ENCODE results near the gene OR52M1. TPM values are rescaled to one million over a fixed set of nuclear protein-coding genes. Genes with fewer than 3 reads are reported as not detected.

Gene OR52M1
- total RNA-seq, 2 experiments from 2014 or later: not detected

DNA sequence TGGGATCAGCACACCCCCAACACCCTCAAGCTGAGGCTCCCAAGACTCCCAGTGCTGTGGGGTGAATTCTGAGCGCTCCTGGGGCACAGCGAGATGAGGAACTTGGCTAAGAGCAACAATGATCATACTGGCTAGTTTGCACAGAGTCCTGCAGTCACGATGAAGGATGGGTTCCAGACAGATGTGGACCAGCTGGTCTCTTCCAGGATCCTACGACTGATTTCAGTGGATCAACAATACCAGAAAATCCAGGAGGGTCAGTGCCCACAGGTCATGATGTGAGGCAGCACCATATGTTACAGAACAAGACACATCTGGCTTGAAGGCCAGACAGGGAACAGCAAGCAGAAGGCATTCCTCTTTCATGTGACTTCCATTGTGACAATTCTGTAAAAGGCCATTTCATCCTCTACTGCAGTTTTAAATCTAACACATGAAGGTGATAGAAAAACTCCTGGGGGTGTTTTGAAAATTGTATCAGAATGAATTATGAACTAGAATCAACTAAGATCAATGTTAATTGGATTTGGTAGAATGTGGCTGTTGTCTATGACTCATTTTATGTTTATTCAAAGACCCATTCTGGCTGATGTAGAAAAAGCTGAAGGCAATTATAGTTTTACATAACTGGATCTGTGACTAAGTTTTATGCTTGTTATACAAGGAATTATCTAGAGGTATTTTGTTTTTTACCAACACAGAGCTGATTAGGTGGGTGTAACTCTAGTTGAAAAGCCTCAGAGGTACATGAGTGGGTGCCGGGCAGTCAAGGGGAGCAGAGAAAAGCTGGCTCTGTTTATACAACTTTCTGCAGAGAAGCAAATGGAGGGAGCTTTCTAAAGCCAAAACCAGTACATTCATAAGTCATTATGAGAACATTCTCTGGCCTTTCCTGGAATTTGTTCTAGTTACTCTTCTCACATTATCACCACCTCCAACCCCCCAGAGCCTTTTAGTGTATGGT lies 33.4 kb upstream of the OR52M1 start:
- Histone ChIP-seq H4K20me1 (ENCODE audit: insufficient read depth, low read length) (no peaks in the 10 kb centered on the region), H3K4me2 (ENCODE audit: low read length) (no peak overlapping the region), H3K9me3 (ENCODE audit: low read length) (no peaks in the 10 kb centered on the region), H3K9me2 (ENCODE audit: insufficient read depth, low read length) (no peaks in the 10 kb centered on the region), H3K27ac (ENCODE audit: low read depth, low read length, poor library complexity, severe bottlenecking) (no peak overlapping the region), H3K4me3 (ENCODE audit: low read depth, low read length, poor library complexity, severe bottlenecking) (no peak overlapping the region), H3K79me2 (ENCODE audit: insufficient read depth, low read depth, low read length) (no peaks in the 10 kb centered on the region), H3K36me3 (ENCODE audit: insufficient read depth, low read length) (no peaks in the 10 kb centered on the region), H2AFZ (ENCODE audit: low read length) (no peak overlapping the region), H3K4me1 (ENCODE audit: insufficient read depth, low read length, poor library complexity, severe bottlenecking) (no peaks in the 10 kb centered on the region)
- ChIA-PET CTCF (ENCODE audit: unreplicated experiment) (no interaction called here), POLR2A (no interaction called here)
- no TSS peak for BruUV-seq (replicated peaks)
- DNase-seq (ENCODE audit: low spot score): no peak
- intact Hi-C loops (cut with micrococcal nuclease; ENCODE audit: unreplicated experiment): no loop called here
- TF ChIP-seq EZH2phosphoT487 (IDR thresholded peaks at IDR 0.05; ENCODE audit: borderline replicate concordance, low read depth, low read length): no peak
- TF ChIP-seq, protein P1, sequence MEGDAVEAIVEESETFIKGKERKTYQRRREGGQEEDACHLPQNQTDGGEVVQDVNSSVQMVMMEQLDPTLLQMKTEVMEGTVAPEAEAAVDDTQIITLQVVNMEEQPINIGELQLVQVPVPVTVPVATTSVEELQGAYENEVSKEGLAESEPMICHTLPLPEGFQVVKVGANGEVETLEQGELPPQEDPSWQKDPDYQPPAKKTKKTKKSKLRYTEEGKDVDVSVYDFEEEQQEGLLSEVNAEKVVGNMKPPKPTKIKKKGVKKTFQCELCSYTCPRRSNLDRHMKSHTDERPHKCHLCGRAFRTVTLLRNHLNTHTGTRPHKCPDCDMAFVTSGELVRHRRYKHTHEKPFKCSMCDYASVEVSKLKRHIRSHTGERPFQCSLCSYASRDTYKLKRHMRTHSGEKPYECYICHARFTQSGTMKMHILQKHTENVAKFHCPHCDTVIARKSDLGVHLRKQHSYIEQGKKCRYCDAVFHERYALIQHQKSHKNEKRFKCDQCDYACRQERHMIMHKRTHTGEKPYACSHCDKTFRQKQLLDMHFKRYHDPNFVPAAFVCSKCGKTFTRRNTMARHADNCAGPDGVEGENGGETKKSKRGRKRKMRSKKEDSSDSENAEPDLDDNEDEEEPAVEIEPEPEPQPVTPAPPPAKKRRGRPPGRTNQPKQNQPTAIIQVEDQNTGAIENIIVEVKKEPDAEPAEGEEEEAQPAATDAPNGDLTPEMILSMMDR (conservative IDR thresholded peaks at IDR 0.05; ENCODE audit: low read length): no peak

DNA sequence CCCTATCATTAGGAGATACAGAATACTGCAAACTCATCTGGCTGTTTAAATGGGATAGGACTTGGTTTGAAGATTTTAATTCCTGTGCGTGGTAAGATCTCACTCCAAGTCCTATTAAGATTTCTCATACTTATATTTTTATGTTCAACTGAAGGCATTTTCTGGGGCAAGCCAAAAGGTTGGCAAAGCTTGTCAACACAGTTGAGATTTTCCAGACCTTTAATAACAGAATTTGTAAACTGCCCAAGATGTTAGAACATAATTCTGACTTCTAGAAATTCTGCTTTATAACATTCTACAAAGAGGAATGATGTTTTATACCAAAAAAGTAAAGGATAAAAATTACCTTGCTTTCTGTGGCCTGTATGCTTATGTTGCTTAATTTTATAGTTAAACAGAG lies 30.8 kb upstream of the OR52M1 start:
- ChIA-PET CTCF (ENCODE audit: unreplicated experiment) (no interaction called here), POLR2A (no interaction called here)
- Histone ChIP-seq H3K9me3 (ENCODE audit: low read length) (no peaks in the 10 kb centered on the region), H3K27ac (ENCODE audit: low read depth, low read length, poor library complexity, severe bottlenecking) (no peak overlapping the region), H3K36me3 (ENCODE audit: insufficient read depth, low read length) (no peaks in the 10 kb centered on the region), H2AFZ (ENCODE audit: low read length) (no peak overlapping the region), H3K4me1 (ENCODE audit: insufficient read depth, low read length, poor library complexity, severe bottlenecking) (no peaks in the 10 kb centered on the region), H3K79me2 (ENCODE audit: insufficient read depth, low read depth, low read length) (no peaks in the 10 kb centered on the region), H3K9me2 (ENCODE audit: insufficient read depth, low read length) (no peaks in the 10 kb centered on the region), H4K20me1 (ENCODE audit: insufficient read depth, low read length) (no peaks in the 10 kb centered on the region), H3K4me3 (ENCODE audit: low read depth, low read length, poor library complexity, severe bottlenecking) (no peak overlapping the region), H3K4me2 (ENCODE audit: low read length) (no peak overlapping the region)
- no TSS peak for BruUV-seq (replicated peaks)
- TF ChIP-seq, protein P1 (conservative IDR thresholded peaks at IDR 0.05; ENCODE audit: low read length): no peak
- TF ChIP-seq EZH2phosphoT487 (IDR thresholded peaks at IDR 0.05; ENCODE audit: borderline replicate concordance, low read depth, low read length): no peak
- intact Hi-C loops (cut with micrococcal nuclease; ENCODE audit: unreplicated experiment): no loop called here
- no peak for DNase-seq (ENCODE audit: low spot score)

GRCh38 chr11:4522339-4522738 lies 22.7 kb upstream of the OR52M1 start:
- Histone ChIP-seq H3K4me1 (ENCODE audit: insufficient read depth, low read length, poor library complexity, severe bottlenecking) (no peaks in the 10 kb centered on the region), H3K4me3 (ENCODE audit: low read depth, low read length, poor library complexity, severe bottlenecking) (no peak overlapping the region), H4K20me1 (ENCODE audit: insufficient read depth, low read length) (no peaks in the 10 kb centered on the region), H2AFZ (ENCODE audit: low read length) (no peak overlapping the region), H3K9me2 (ENCODE audit: insufficient read depth, low read length) (no peaks in the 10 kb centered on the region), H3K36me3 (ENCODE audit: insufficient read depth, low read length) (no peaks in the 10 kb centered on the region), H3K27ac (ENCODE audit: low read depth, low read length, poor library complexity, severe bottlenecking) (no peak overlapping the region), H3K79me2 (ENCODE audit: insufficient read depth, low read depth, low read length) (no peaks in the 10 kb centered on the region), H3K4me2 (ENCODE audit: low read length) (no peak overlapping the region), H3K9me3 (ENCODE audit: low read length) (no peaks in the 10 kb centered on the region)
- no TSS peak for BruUV-seq (replicated peaks)
- DNase-seq (ENCODE audit: low spot score): no peak
- TF ChIP-seq, protein P1 (conservative IDR thresholded peaks at IDR 0.05; ENCODE audit: low read length): no peak
- TF ChIP-seq EZH2phosphoT487 (IDR thresholded peaks at IDR 0.05; ENCODE audit: borderline replicate concordance, low read depth, low read length): no peak
- ChIA-PET POLR2A (no interaction called here), CTCF (ENCODE audit: unreplicated experiment) (no interaction called here)
- intact Hi-C loops (cut with micrococcal nuclease; ENCODE audit: unreplicated experiment): no loop called here
